ENCODE measurements around the gene TMEM176B. TPM values are rescaled to one million over a fixed set of nuclear protein-coding genes. Genes with fewer than 3 reads are reported as not detected.

The TMEM176B gene
- polyA plus RNA-seq, 3 donors: 30.6 to 1,279 (median 415) TPM

DNA sequence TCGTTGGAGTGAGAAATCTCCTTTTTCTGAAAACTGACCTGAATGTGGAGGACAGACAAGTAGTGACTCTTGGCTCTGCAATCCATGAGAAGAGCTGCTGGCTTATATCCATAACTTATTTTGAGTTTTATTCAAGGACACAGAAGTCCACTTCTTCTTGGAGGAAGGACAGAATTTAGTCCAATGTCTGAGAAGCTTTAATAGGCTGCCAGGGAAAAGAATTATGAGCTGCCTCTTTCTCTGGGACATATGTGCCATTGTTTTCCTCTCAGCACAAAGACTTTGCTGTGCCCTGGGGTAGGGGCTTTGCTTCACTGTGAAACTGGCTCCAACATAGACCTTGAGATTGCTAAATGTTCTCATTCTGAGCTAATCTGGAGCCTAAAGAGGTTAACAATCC, 31.7 kb upstream of the TMEM176B start:
- Histone ChIP-seq H3K4me1 (ENCODE audit: control insufficient read depth in 1 of 2, insufficient read depth in 2 of 2, low read length in 2 of 2) (no peaks in the 10 kb centered on the region), H3K4me3 (replicated peaks in 1 of 3; ENCODE audit: low read depth in 2 of 3, low read length in 3 of 3) (no peak overlapping the region), H4K20me1 (ENCODE audit: insufficient read depth, low read length) (no peaks in the 10 kb centered on the region), H3K9me3 (replicated peaks in 1 of 2; ENCODE audit: control insufficient read depth in 1 of 2, insufficient read depth in 1 of 2, low read length in 2 of 2) (no peaks in the 10 kb centered on the region), H3K36me3 (replicated peaks in 1 of 2; ENCODE audit: control insufficient read depth in 1 of 2, insufficient read depth in 2 of 2, low read length in 2 of 2) (no peaks in the 10 kb centered on the region), H2AFZ (ENCODE audit: insufficient read depth, low read depth, low read length, poor library complexity, severe bottlenecking) (peak overlapping the region; percentile 11), H3K9ac (ENCODE audit: insufficient read depth, low read length, poor library complexity, severe bottlenecking) (no peak overlapping the region), H3K27me3 (ENCODE audit: control insufficient read depth in 2 of 2, insufficient read depth in 2 of 2, low read length in 2 of 2) (no peaks in the 10 kb centered on the region), H3K4me2 (replicated peaks; ENCODE audit: extremely low read depth, low read length, poor library complexity, severe bottlenecking) (no peak overlapping the region), H3K27ac (ENCODE audit: low read depth in 1 of 2, low read length in 2 of 2) (no peak overlapping the region), H3K79me2 (ENCODE audit: insufficient read depth, low read length) (no peaks in the 10 kb centered on the region)
- H3K36me3 Mint-ChIP-seq: no peaks in the 10 kb centered on the region
- peaks cover 2 to 20% (median 5%) of the 10 kb centered on the region in 3 donors for H3K27me3 Mint-ChIP-seq (ENCODE audit: low read depth in 3 of 3)
- intact Hi-C loops (cut with micrococcal nuclease): no loop called here
- no peak overlapping the region for H3K27ac Mint-ChIP-seq
- H3K4me1 Mint-ChIP-seq: peaks cover 9% of the 10 kb centered on the region
- TF ChIP-seq, protein P1, sequence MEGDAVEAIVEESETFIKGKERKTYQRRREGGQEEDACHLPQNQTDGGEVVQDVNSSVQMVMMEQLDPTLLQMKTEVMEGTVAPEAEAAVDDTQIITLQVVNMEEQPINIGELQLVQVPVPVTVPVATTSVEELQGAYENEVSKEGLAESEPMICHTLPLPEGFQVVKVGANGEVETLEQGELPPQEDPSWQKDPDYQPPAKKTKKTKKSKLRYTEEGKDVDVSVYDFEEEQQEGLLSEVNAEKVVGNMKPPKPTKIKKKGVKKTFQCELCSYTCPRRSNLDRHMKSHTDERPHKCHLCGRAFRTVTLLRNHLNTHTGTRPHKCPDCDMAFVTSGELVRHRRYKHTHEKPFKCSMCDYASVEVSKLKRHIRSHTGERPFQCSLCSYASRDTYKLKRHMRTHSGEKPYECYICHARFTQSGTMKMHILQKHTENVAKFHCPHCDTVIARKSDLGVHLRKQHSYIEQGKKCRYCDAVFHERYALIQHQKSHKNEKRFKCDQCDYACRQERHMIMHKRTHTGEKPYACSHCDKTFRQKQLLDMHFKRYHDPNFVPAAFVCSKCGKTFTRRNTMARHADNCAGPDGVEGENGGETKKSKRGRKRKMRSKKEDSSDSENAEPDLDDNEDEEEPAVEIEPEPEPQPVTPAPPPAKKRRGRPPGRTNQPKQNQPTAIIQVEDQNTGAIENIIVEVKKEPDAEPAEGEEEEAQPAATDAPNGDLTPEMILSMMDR (IDR thresholded peaks at IDR 0.05): no peak
- DNase-seq: no peak
- 83% methylated on average over 1 of the region's 1 CpG for WGBS (ENCODE audit: insufficient coverage)
- peaks cover 0 to 3% (median 0%) of the 10 kb centered on the region in 7 donors for H3K9me3 Mint-ChIP-seq
- no peak overlapping the region for H3K4me3 Mint-ChIP-seq

DNA sequence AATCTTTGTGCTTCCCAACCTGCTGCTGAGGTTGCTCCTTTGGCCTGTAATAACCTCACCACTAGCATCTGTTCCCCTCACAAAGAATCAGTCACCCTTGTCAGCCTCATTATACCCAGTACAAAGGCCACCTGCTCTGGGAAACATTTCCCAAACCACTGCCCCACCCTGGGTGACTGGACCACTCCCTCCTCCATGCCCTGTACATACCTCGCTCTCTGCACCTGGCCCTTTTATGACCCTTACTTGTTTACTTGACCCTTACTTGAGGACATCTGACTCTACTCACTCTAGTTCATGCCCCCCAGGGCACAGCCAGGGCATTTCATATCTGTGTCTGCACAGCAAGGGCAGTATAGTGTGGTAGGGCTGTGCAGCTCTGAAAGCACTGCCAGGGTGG, 30.8 kb upstream of the TMEM176B start:
- Mint-ChIP-seq H3K4me1 (peaks cover 9% of the 10 kb centered on the region), H3K4me3 (no peak overlapping the region), H3K9me3 (peaks cover 0 to 3% (median 0%) of the 10 kb centered on the region in 7 donors), H3K27ac (peak overlapping the region in 1 of 7 donors; percentile 15), H3K27me3 (ENCODE audit: low read depth in 3 of 3) (peaks cover 2 to 20% (median 8%) of the 10 kb centered on the region in 3 donors), H3K36me3 (no peaks in the 10 kb centered on the region)
- intact Hi-C loops (cut with micrococcal nuclease): no loop called here
- Histone ChIP-seq H3K36me3 (replicated peaks in 1 of 2; ENCODE audit: control insufficient read depth in 1 of 2, insufficient read depth in 2 of 2, low read length in 2 of 2) (no peaks in the 10 kb centered on the region), H4K20me1 (ENCODE audit: insufficient read depth, low read length) (no peaks in the 10 kb centered on the region), H3K27me3 (ENCODE audit: control insufficient read depth in 2 of 2, insufficient read depth in 2 of 2, low read length in 2 of 2) (no peaks in the 10 kb centered on the region), H3K79me2 (ENCODE audit: insufficient read depth, low read length) (no peaks in the 10 kb centered on the region), H2AFZ (ENCODE audit: insufficient read depth, low read depth, low read length, poor library complexity, severe bottlenecking) (no peak overlapping the region), H3K4me1 (ENCODE audit: control insufficient read depth in 1 of 2, insufficient read depth in 2 of 2, low read length in 2 of 2) (no peaks in the 10 kb centered on the region), H3K9me3 (replicated peaks in 1 of 2; ENCODE audit: control insufficient read depth in 1 of 2, insufficient read depth in 1 of 2, low read length in 2 of 2) (no peaks in the 10 kb centered on the region), H3K4me3 (replicated peaks in 1 of 3; ENCODE audit: low read depth in 2 of 3, low read length in 3 of 3) (no peak overlapping the region), H3K9ac (ENCODE audit: insufficient read depth, low read length, poor library complexity, severe bottlenecking) (no peak overlapping the region), H3K27ac (ENCODE audit: low read depth in 1 of 2, low read length in 2 of 2) (no peak overlapping the region), H3K4me2 (replicated peaks; ENCODE audit: extremely low read depth, low read length, poor library complexity, severe bottlenecking) (no peak overlapping the region)
- WGBS (ENCODE audit: insufficient coverage): 0% methylated on average over 1 of the region's 1 CpG
- no peak for DNase-seq
- TF ChIP-seq, protein P1 (IDR thresholded peaks at IDR 0.05): no peak

Data from CD14-positive monocyte (primary cell).